ENCODE results near the gene DNAH5. TPM values are rescaled to one million over a fixed set of nuclear protein-coding genes. Genes with fewer than 3 reads are reported as not detected.

DNAH5 gene
- total and polyA plus RNA-seq, 2 experiments from 2014 or later: 0.56 to 0.97 TPM

DNA sequence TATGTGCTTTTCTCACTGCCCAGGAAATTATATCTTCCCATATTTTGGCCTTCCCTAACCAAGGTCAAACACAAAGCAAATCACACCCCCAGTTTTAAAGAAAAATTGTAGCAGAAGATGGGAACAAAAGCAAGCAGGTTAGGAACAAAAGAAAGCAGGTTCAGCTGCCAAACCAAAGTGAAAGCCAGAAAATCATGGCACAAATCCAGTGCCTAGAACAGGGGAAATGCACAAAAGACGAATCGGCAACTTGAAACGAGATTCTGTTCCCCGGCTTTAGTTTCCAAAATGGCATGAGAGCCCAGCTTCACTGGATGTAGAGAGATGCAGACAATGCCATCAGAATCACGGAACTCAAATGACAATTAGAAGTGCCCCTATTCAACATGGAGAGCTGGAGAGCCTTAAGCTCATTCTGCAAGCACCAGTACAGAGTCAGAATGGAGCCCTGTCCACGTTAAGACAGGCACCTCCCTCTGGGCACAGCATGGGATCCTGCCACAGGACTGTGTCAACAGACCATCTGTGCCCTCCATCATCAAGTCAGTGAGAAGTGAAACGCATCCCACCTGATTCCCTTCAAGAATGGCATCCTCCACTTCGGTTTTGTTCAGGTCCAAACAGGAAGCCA, 13.8 kb downstream of the DNAH5 start:
- no peaks in the 10 kb centered on the region for H4K20me1 ChIP-seq (replicated peaks; ENCODE audit: insufficient read depth)
- no peaks in the 10 kb centered on the region for H3F3A ChIP-seq (replicated peaks; ENCODE audit: low read depth)
- Mint-ChIP-seq H3K27ac (peak overlapping the region; percentile 17; the same call in 1 of the 2 replicates), H3K9me3 (peaks cover 8% of the 10 kb centered on the region), H3K4me1 (no peaks in the 10 kb centered on the region), H3K36me3 (ENCODE audit: low read depth) (peaks cover 3% of the 10 kb centered on the region; the same call in 1 of the 3 replicates), H3K27me3 (ENCODE audit: insufficient read depth, low read depth, poor library complexity) (peaks cover 2% of the 10 kb centered on the region), H3K4me3 (no peak overlapping the region)
- no peak overlapping the region for H3K4me3 ChIP-seq
- DNase-seq (ENCODE audit: low spot score): no peak
- H3K9me2 ChIP-seq (ENCODE audit: insufficient read depth): peaks cover 5% of the 10 kb centered on the region; the same call in 1 of the 2 replicates
- no peak for ATAC-seq
- H3K27ac ChIP-seq (ENCODE audit: low read depth): no peak overlapping the region
- TF ChIP-seq REST (IDR thresholded peaks at IDR 0.05; ENCODE audit: unreplicated experiment): no peak
- no peak for TF ChIP-seq EZH2phosphoT487 (IDR thresholded peaks at IDR 0.05; ENCODE audit: unreplicated experiment)
- no peaks in the 10 kb centered on the region; the same call in 1 of the 2 replicates for H3K36me3 ChIP-seq (ENCODE audit: insufficient read depth)
- H3K79me2 ChIP-seq (replicated peaks; ENCODE audit: insufficient read depth): no peaks in the 10 kb centered on the region
- H2AFZ ChIP-seq: 0 out of 2 replicates have a peak overlapping the region, but pooled peaks have one; percentile 6
- no peaks in the 10 kb centered on the region for H3K4me1 ChIP-seq (ENCODE audit: insufficient read depth)
- H3K27me3 ChIP-seq (ENCODE audit: insufficient read depth): no peaks in the 10 kb centered on the region
- no peak overlapping the region for H3K4me2 ChIP-seq

- Histone ChIP-seq H4K20me1 (replicated peaks; ENCODE audit: insufficient read depth) (no peaks in the 10 kb centered on the region), H2AFZ (no peak overlapping the region), H3K9me2 (ENCODE audit: insufficient read depth) (peaks cover 14% of the 10 kb centered on the region), H3K36me3 (ENCODE audit: insufficient read depth) (no peaks in the 10 kb centered on the region), H3K4me3 (no peak overlapping the region), H3F3A (replicated peaks; ENCODE audit: low read depth) (no peaks in the 10 kb centered on the region), H3K4me2 (no peak overlapping the region), H3K27me3 (ENCODE audit: insufficient read depth) (no peaks in the 10 kb centered on the region), H3K79me2 (replicated peaks; ENCODE audit: insufficient read depth) (no peaks in the 10 kb centered on the region), H3K27ac (ENCODE audit: low read depth) (no peak overlapping the region), H3K4me1 (ENCODE audit: insufficient read depth) (no peaks in the 10 kb centered on the region)
- Mint-ChIP-seq H3K9me3 (no peaks in the 10 kb centered on the region), H3K36me3 (ENCODE audit: low read depth) (no peaks in the 10 kb centered on the region), H3K27ac (no peak overlapping the region), H3K27me3 (ENCODE audit: insufficient read depth, low read depth, poor library complexity) (peaks cover 2% of the 10 kb centered on the region), H3K4me3 (no peak overlapping the region), H3K4me1 (peaks cover under 1% of the 10 kb centered on the region; the same call in 2 of the 3 replicates)
- no peak for TF ChIP-seq ZNF331 (CRISPR knock-in tag; IDR thresholded peaks at IDR 0.05; ENCODE audit: low read depth)
- TF ChIP-seq STAT1 (IDR thresholded peaks at IDR 0.05; ENCODE audit: unreplicated experiment): no peak
- TF ChIP-seq ETS1 (IDR thresholded peaks at IDR 0.05): no peak
- ATAC-seq (no peak), DNase-seq (ENCODE audit: low spot score) (no peak)
These were observed 17.8 kb downstream of the DNAH5 start for GRCh38 chr5:13926731-13927130.

Data from GM23338 (cell line).